Astrocyte of the spinal cord (primary cell): ENCODE measurements around the gene SH3RF3.

Source experiments
- DNase-seq: peaks from one replicate; pipeline ENCODE4 v3.0.0; 2011; ENCODE audit warnings: low read depth, low spot score
- H3K4me3 ChIP-seq: 2 replicates; pipeline ENCODE4 v1.5.1; 2011; ENCODE audit warnings: low read depth, mild to moderate bottlenecking, low read length, moderate library complexity
- CTCF ChIP-seq: IDR thresholded peaks from 2 replicates; pipeline ENCODE4 v1.5.1; 2012; ENCODE audit warnings: low read depth, mild to moderate bottlenecking, low read length, inconsistent platforms
- in situ Hi-C: cut with HindIII; loops from 2 replicates; pipeline ENCODE4 v1.10.0; 2017; ENCODE audit warnings: low sequenced_read_pairs

The SH3RF3 gene

GRCh38 chr2:109260886-109261700, 132.1 kb downstream of the SH3RF3 start:
- DNase-seq = no peak
- TF ChIP-seq CTCF = peak; percentile 50
- H3K4me3 ChIP-seq = no peak overlapping the region
- in situ Hi-C loops = no loop called here

GRCh38 chr2:109261906-109262631, 133.1 kb downstream of the SH3RF3 start:
- in situ Hi-C loops = no loop called here
- H3K4me3 ChIP-seq = no peak overlapping the region
- DNase-seq = no peak
- no peak for TF ChIP-seq CTCF

- peak; percentile 76 for DNase-seq
- no peak for TF ChIP-seq CTCF
Observed at GRCh38 chr2:109264595-109265328, 135.8 kb downstream of the SH3RF3 start.

GRCh38 chr2:109265369-109265768, 136.4 kb downstream of the SH3RF3 start:
- in situ Hi-C loops = no loop called here
- H3K4me3 ChIP-seq = no peak overlapping the region
- no peak for DNase-seq
- no peak for TF ChIP-seq CTCF

More at GRCh38 chr2:109264595-109265328, 135.8 kb downstream of the SH3RF3 start:
- no peak overlapping the region for H3K4me3 ChIP-seq
- in situ Hi-C loops = no loop called here

- no peak for TF ChIP-seq CTCF
- in situ Hi-C loops = no loop called here
- H3K4me3 ChIP-seq = no peak overlapping the region
- DNase-seq = no peak
Observed at GRCh38 chr2:109265953-109266352, 136.9 kb downstream of the SH3RF3 start.

GRCh38 chr2:109266496-109266895, 137.5 kb downstream of the SH3RF3 start:
- no peak for TF ChIP-seq CTCF
- H3K4me3 ChIP-seq = no peak overlapping the region
- in situ Hi-C loops = no loop called here
- no peak for DNase-seq
